ENCODE results near the gene MPPED2.

MPPED2 gene

DNA sequence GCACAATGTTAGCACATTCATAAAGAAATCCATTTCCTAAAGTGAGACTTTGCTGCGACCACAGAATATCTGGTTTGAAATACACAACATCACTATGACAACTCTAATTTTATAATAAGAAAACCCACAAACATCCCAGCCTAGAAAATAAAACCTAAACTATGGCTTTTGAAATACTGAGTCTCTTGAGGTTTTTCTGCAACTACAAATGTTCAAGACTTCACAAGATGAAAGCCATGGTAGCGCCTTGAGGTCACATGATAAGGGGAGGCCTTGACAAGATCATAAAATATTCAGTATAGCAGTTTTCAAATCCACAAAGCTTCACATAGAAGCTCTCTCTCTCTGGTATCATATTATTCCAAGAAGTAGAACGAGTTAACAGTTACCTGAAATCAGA, 126.8 kb downstream of the MPPED2 start:
- Histone ChIP-seq H3K4me3 (ENCODE audit: low read length) (no peak overlapping the region), H3K4me1 (ENCODE audit: control insufficient read depth, low read depth, low read length) (no peaks in the 10 kb centered on the region), H3K27me3 (ENCODE audit: insufficient read depth, low read length, poor library complexity) (no peaks in the 10 kb centered on the region), H3K79me2 (ENCODE audit: control insufficient read depth, insufficient read depth, low read length) (no peaks in the 10 kb centered on the region), H2AK5ac (ENCODE audit: low read length) (no peak overlapping the region), H3K56ac (ENCODE audit: low read length) (no peak overlapping the region), H4K8ac (ENCODE audit: low read depth, low read length) (no peak overlapping the region), H3K4me2 (ENCODE audit: low read length) (no peak overlapping the region), H3K18ac (ENCODE audit: low read length) (no peak overlapping the region), H3K23ac (ENCODE audit: low read length) (no peak overlapping the region), H3K79me1 (ENCODE audit: low read length) (no peaks in the 10 kb centered on the region), H3K9ac (ENCODE audit: low read length) (no peak overlapping the region), H2BK5ac (ENCODE audit: low read length) (no peak overlapping the region), H3K4ac (ENCODE audit: low read depth, low read length) (no peak overlapping the region), H2BK15ac (replicated peaks; ENCODE audit: low read depth) (no peak overlapping the region), H3K27ac (ENCODE audit: low read depth, low read length) (no peak overlapping the region), H3K36me3 (ENCODE audit: control insufficient read depth, insufficient read depth, low read length) (no peaks in the 10 kb centered on the region), H2BK120ac (ENCODE audit: low read depth, low read length) (no peak overlapping the region), H4K5ac (ENCODE audit: low read length) (no peak overlapping the region)
- no peak for DNase-seq
- no CpG with 5 or more reads among the region's 3 CpGs for WGBS (ENCODE audit: extremely low coverage, insufficient coverage, low lambda C conversion rate)

DNA sequence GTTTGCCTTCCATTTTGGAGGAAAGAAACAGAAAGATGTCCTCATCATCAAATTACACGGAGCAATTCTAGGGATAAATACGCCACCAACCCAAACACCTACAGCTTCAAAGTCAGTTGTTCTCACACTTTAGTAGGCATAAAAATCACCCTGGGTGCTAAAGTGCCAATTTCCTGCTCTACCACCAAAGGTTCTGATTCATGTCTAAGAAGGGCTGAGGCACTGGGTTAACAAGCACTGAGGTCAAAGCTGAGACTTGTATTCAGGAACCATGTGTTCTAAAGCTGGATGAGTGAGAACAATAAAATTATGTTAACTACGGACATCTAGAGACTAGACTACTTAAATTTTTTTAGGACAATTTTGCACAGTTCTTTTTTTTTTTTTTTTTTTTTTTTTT, 127.6 kb downstream of the MPPED2 start:
- Histone ChIP-seq H3K4me1 (ENCODE audit: control insufficient read depth, low read depth, low read length) (no peaks in the 10 kb centered on the region), H3K27ac (ENCODE audit: low read depth, low read length) (no peak overlapping the region), H3K79me1 (ENCODE audit: low read length) (no peaks in the 10 kb centered on the region), H3K27me3 (ENCODE audit: insufficient read depth, low read length, poor library complexity) (no peaks in the 10 kb centered on the region), H3K18ac (ENCODE audit: low read length) (no peak overlapping the region), H2BK5ac (ENCODE audit: low read length) (no peak overlapping the region), H4K5ac (ENCODE audit: low read length) (no peak overlapping the region), H3K23ac (ENCODE audit: low read length) (no peak overlapping the region), H3K56ac (ENCODE audit: low read length) (no peak overlapping the region), H3K4me3 (ENCODE audit: low read length) (no peak overlapping the region), H3K4me2 (ENCODE audit: low read length) (no peak overlapping the region), H2AK5ac (ENCODE audit: low read length) (no peak overlapping the region), H3K79me2 (ENCODE audit: control insufficient read depth, insufficient read depth, low read length) (no peaks in the 10 kb centered on the region), H2BK15ac (replicated peaks; ENCODE audit: low read depth) (no peak overlapping the region), H2BK120ac (ENCODE audit: low read depth, low read length) (no peak overlapping the region), H3K36me3 (ENCODE audit: control insufficient read depth, insufficient read depth, low read length) (no peaks in the 10 kb centered on the region), H3K9ac (ENCODE audit: low read length) (no peak overlapping the region), H4K8ac (ENCODE audit: low read depth, low read length) (no peak overlapping the region), H3K4ac (ENCODE audit: low read depth, low read length) (no peak overlapping the region)
- no peak for DNase-seq
- WGBS (ENCODE audit: extremely low coverage, insufficient coverage, low lambda C conversion rate), result no CpG with 5 or more reads among the region's 3 CpGs

DNA sequence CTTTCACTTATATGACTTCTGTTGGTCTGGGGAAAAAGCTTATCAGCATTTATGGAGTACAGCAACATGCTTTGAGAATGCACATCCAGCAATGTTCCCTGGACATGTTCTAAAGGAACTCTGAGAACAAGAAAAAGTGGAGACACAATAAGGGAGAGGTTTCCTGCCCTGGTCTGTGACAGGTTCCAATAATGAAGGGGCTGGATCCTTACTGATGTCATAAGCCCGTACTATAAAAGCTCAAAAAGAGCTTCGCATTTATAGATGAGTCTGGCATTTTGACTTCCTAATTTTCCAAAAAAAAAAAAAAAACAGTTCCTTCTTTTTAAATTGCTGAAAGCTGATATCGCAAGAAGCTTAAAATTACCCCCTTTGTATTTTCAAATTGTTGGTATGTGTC, 129.1 kb downstream of the MPPED2 start:
- Histone ChIP-seq H2BK120ac (ENCODE audit: low read depth, low read length) (no peak overlapping the region), H3K4ac (ENCODE audit: low read depth, low read length) (no peak overlapping the region), H3K79me1 (ENCODE audit: low read length) (no peaks in the 10 kb centered on the region), H3K4me2 (ENCODE audit: low read length) (no peak overlapping the region), H2AK5ac (ENCODE audit: low read length) (no peak overlapping the region), H4K5ac (ENCODE audit: low read length) (no peak overlapping the region), H2BK5ac (ENCODE audit: low read length) (no peak overlapping the region), H3K27me3 (ENCODE audit: insufficient read depth, low read length, poor library complexity) (no peaks in the 10 kb centered on the region), H3K56ac (ENCODE audit: low read length) (no peak overlapping the region), H3K36me3 (ENCODE audit: control insufficient read depth, insufficient read depth, low read length) (no peaks in the 10 kb centered on the region), H3K9ac (ENCODE audit: low read length) (no peak overlapping the region), H3K27ac (ENCODE audit: low read depth, low read length) (no peak overlapping the region), H3K23ac (ENCODE audit: low read length) (no peak overlapping the region), H2BK15ac (replicated peaks; ENCODE audit: low read depth) (no peak overlapping the region), H4K8ac (ENCODE audit: low read depth, low read length) (no peak overlapping the region), H3K79me2 (ENCODE audit: control insufficient read depth, insufficient read depth, low read length) (no peaks in the 10 kb centered on the region), H3K4me3 (ENCODE audit: low read length) (no peak overlapping the region), H3K4me1 (ENCODE audit: control insufficient read depth, low read depth, low read length) (peaks cover 2% of the 10 kb centered on the region), H3K18ac (ENCODE audit: low read length) (no peak overlapping the region)
- no CpG with 5 or more reads among the region's 3 CpGs for WGBS (ENCODE audit: extremely low coverage, insufficient coverage, low lambda C conversion rate)
- no peak for DNase-seq

DNA sequence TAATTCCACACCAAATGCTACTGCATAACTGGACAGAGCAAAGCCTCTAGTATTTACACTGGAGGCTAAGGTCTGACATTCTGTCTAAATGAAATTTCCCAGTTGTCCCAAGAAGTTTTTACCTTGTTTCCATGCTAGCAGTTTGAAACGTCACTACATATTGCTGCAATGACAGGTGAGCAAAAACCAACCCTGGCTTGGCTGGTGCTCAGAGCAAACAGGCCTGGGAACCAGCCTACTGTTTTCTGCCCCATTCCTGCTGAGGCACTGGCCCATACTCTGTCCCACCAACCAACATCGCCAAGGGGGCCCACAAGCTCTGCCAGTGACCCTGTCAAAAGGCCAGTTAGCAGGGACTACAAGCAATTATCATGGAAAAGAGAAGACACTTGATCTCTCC, 131.1 kb downstream of the MPPED2 start:
- Histone ChIP-seq H3K18ac (ENCODE audit: low read length) (no peak overlapping the region), H3K79me2 (ENCODE audit: control insufficient read depth, insufficient read depth, low read length) (no peaks in the 10 kb centered on the region), H2BK120ac (ENCODE audit: low read depth, low read length) (no peak overlapping the region), H3K36me3 (ENCODE audit: control insufficient read depth, insufficient read depth, low read length) (no peaks in the 10 kb centered on the region), H4K8ac (ENCODE audit: low read depth, low read length) (no peak overlapping the region), H4K5ac (ENCODE audit: low read length) (no peak overlapping the region), H3K79me1 (ENCODE audit: low read length) (no peaks in the 10 kb centered on the region), H2AK5ac (ENCODE audit: low read length) (no peak overlapping the region), H3K4me3 (ENCODE audit: low read length) (no peak overlapping the region), H3K23ac (ENCODE audit: low read length) (no peak overlapping the region), H2BK15ac (replicated peaks; ENCODE audit: low read depth) (no peak overlapping the region), H3K27me3 (ENCODE audit: insufficient read depth, low read length, poor library complexity) (no peaks in the 10 kb centered on the region), H3K9ac (ENCODE audit: low read length) (no peak overlapping the region), H3K4me2 (ENCODE audit: low read length) (no peak overlapping the region), H3K4ac (ENCODE audit: low read depth, low read length) (no peak overlapping the region), H3K27ac (ENCODE audit: low read depth, low read length) (no peak overlapping the region), H3K4me1 (ENCODE audit: control insufficient read depth, low read depth, low read length) (peaks cover 10% of the 10 kb centered on the region), H2BK5ac (ENCODE audit: low read length) (no peak overlapping the region), H3K56ac (ENCODE audit: low read length) (no peak overlapping the region)
- no peak for DNase-seq
- WGBS (ENCODE audit: extremely low coverage, insufficient coverage, low lambda C conversion rate), result no CpG with 5 or more reads among the region's 2 CpGs

DNA sequence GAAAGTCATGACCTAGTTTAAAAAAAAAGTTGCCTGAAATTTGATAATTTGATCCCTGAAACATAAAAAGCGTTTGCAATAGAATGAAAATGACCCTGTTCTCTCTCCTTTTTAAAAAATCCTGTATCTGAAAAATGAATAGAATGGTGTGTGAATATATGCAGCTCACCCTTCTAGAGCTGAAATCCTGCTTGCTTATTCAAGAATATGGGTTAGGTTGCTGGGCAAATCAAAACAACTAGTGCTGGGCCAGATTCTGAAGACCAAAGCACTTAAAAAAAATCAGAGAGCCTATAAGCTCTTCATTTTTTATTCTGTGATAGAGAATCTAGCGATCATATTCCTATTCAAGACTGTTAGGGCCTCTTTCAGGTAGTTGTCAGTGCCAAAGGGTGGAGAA, 131.6 kb downstream of the MPPED2 start:
- DNase-seq, result no peak
- Histone ChIP-seq H3K4ac (ENCODE audit: low read depth, low read length) (no peak overlapping the region), H2BK5ac (ENCODE audit: low read length) (no peak overlapping the region), H3K18ac (ENCODE audit: low read length) (no peak overlapping the region), H3K4me2 (ENCODE audit: low read length) (no peak overlapping the region), H2BK15ac (replicated peaks; ENCODE audit: low read depth) (no peak overlapping the region), H2AK5ac (ENCODE audit: low read length) (no peak overlapping the region), H3K4me3 (ENCODE audit: low read length) (no peak overlapping the region), H3K27me3 (ENCODE audit: insufficient read depth, low read length, poor library complexity) (no peaks in the 10 kb centered on the region), H3K23ac (ENCODE audit: low read length) (no peak overlapping the region), H3K79me2 (ENCODE audit: control insufficient read depth, insufficient read depth, low read length) (no peaks in the 10 kb centered on the region), H3K9ac (ENCODE audit: low read length) (no peak overlapping the region), H4K5ac (ENCODE audit: low read length) (no peak overlapping the region), H3K56ac (ENCODE audit: low read length) (no peak overlapping the region), H3K27ac (ENCODE audit: low read depth, low read length) (no peak overlapping the region), H4K8ac (ENCODE audit: low read depth, low read length) (no peak overlapping the region), H3K4me1 (ENCODE audit: control insufficient read depth, low read depth, low read length) (peaks cover 10% of the 10 kb centered on the region), H3K79me1 (ENCODE audit: low read length) (no peaks in the 10 kb centered on the region), H2BK120ac (ENCODE audit: low read depth, low read length) (no peak overlapping the region), H3K36me3 (ENCODE audit: control insufficient read depth, insufficient read depth, low read length) (no peaks in the 10 kb centered on the region)
- WGBS (ENCODE audit: extremely low coverage, insufficient coverage, low lambda C conversion rate), result no CpG with 5 or more reads among the region's 2 CpGs

DNA sequence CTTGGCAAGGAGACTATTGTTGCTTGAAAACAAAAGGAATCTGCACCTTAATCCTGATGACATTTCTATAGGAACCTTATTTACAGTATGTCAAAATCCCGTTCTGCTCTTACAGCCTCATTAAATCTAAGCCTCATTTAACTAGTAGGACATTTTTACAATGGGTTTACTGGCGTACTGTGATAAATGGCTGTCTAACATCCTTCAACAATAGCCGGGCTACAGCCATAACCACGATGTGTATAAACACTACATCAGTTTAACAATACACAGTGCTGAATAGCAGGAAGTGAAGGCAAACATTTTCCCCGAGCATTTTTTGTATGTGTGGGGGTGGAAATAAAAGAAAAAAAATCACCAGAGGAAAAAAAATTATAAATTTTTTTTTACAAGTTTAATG, 132.0 kb downstream of the MPPED2 start:
- Histone ChIP-seq H3K18ac (ENCODE audit: low read length) (no peak overlapping the region), H3K79me2 (ENCODE audit: control insufficient read depth, insufficient read depth, low read length) (no peaks in the 10 kb centered on the region), H3K4me1 (ENCODE audit: control insufficient read depth, low read depth, low read length) (peaks cover 10% of the 10 kb centered on the region), H2BK15ac (replicated peaks; ENCODE audit: low read depth) (no peak overlapping the region), H3K4me3 (ENCODE audit: low read length) (no peak overlapping the region), H3K4ac (ENCODE audit: low read depth, low read length) (no peak overlapping the region), H4K8ac (ENCODE audit: low read depth, low read length) (no peak overlapping the region), H3K36me3 (ENCODE audit: control insufficient read depth, insufficient read depth, low read length) (no peaks in the 10 kb centered on the region), H3K9ac (ENCODE audit: low read length) (no peak overlapping the region), H3K79me1 (ENCODE audit: low read length) (no peaks in the 10 kb centered on the region), H3K4me2 (ENCODE audit: low read length) (no peak overlapping the region), H4K5ac (ENCODE audit: low read length) (no peak overlapping the region), H2BK5ac (ENCODE audit: low read length) (no peak overlapping the region), H3K56ac (ENCODE audit: low read length) (no peak overlapping the region), H2BK120ac (ENCODE audit: low read depth, low read length) (no peak overlapping the region), H3K27me3 (ENCODE audit: insufficient read depth, low read length, poor library complexity) (no peaks in the 10 kb centered on the region), H3K23ac (ENCODE audit: low read length) (no peak overlapping the region), H3K27ac (ENCODE audit: low read depth, low read length) (no peak overlapping the region), H2AK5ac (ENCODE audit: low read length) (no peak overlapping the region)
- WGBS (ENCODE audit: extremely low coverage, insufficient coverage, low lambda C conversion rate), result no CpG with 5 or more reads among the region's 5 CpGs
- DNase-seq, result no peak

Measured in mesendoderm (in vitro differentiated cells).